ENCODE data around the gene IST1.
"Not testable (repeated sequence)": the region's sequence is repeated elsewhere in the genome, so short reads cannot be mapped to it uniquely, and the experiment has no call there.

Gene IST1

DNA sequence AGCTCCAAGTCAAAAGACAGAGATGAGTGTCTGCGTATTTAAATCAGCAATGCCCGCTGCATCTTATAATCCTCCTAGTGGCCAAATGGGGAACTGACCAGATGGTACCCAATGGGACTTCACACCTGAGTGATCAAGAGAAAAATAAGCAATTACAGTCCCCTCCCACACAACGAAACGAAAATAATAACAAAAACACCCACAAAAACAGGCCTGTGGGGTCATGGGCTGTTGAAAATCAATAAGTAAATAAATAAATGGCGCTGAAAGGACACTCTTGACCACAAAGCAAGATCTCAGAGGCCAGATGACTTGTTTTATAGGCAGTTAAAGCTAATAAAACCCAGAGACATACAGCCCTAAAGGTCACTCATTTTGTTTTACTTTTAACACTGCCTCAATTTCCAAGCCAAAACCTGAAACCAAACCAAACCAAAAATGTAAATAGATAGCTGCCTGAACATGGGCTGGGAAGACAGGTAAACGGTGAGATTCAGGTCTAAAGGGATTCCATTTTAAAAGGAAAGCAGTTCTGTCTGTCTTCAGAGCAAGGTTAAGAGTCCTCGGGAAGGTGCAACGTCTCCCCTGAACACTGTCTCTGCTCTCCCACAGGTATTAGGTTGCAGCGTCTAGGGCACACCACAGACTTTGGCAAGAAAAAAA, 12.7 kb upstream of the IST1 start:
- peak; percentile 85 for DNase-seq

DNA sequence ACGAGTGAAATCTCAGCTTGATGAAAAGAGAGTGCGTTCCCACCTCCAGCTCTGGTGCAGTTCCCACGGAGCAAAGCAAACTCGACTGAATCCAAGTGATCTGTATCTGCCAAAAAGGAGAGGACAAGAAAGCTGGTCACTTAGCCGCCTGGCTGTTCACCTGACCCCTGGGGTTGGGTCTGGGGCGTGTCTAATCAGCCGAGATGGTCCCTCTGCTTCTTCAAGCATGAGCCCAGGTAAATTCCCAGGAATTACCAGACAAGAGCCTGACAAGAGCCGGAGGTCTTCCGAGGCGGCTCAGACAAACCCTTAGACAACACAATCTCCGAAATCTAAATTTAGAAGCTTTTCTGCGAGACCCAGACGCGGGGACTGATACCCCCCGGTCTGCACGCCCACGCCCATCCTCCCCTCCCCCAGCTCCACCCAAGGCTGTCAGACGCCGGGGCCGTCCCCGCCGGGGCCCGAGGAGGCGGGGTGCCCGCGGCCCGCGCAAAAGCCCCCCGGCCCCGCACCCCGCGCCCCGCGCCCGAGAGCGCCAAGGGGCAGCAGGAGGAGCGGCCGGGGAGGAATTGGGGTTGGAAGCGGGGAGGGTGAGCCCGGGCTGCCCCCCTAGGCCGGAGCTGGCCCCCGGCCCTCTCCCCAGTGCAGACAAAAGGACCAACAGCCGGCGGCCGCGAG, 12.0 kb upstream of the IST1 start:
- peak; percentile 54 for DNase-seq

DNA sequence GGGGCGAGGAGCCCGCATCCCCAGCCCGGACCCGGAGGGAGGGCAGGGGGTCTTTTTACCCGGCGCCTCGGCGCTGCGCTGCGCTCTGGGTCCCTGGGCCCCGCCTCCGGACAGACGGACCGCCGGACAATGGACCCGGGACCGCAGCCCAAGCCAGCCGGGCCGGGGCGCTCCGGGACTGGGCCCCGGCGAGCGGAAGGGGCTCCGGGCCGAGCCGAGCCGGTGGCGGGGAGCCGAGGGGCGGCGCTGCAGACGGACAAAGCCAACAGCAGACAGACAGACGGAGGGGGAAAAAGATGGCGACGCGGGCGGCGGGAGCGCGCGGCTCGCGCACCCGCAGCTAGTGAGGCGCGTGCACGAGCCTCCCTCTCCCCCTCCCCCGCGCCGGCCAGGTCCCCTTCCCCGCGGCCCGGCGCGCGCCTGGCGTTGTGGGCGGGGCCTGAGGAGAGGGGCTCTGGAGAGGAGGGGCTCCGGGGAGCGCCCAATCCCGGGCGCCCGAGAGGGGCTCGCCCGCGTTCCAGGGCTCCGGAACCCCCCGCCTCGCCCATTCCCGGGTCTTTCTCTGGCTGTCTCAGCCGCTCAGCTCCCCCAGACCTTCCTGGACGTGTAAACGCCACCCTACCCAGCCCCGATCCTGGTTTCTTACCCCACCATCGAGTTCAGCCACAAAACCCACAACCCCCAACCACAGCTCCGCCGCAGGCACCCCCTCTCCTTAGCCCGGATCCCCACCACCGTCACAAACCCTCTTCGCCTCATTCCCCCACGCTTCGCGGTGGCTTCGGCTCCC, 11.3 kb upstream of the IST1 start, which contains the start of gene ZNF821:
TSS of gene ZNF821 (minus strand) at position 334 of the 790 bp plus-strand sequence. CDS start 4,236 bp downstream, outside the sequence.
- peak; percentile 69 for DNase-seq

DNA sequence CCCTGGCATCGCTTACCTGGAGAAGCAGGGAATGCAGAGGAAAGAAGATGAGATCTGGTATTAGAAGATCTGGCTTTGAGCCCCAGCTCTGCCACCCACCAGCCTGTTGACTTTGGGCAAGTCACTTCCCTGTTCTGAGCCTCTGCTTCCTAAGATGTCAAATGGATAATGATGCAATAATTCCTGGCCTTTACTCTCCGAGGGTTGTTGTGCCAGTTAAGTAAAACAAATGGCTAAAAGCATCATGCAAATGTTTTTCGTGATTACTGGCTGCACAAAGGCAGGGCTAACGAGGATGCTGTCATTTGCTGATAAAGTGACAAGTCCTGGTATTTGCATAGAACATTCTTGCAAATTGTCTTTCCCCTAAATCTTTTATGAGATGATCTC, 10.1 kb upstream of the IST1 start:
- DNase-seq = no peak

DNA sequence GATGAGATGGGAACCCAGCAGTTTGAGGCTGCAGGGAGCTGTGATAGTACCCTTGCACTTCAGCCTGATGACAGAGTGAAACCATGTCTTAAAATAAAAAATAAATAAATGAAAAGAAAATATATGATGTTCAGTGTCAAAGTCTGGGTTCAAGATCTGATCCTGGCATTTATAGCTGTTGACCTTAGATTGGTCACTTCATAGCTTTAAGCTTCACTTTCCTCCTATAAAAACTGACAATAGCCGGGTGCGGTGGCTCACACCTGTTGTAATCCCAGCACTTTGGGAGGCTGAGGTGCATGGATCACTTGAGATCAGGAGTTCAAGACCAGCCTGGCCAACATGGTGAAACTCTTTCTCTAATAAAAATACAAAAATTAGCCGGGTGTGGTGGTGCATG, 6.2 kb upstream of the IST1 start:
- no peak for DNase-seq

DNA sequence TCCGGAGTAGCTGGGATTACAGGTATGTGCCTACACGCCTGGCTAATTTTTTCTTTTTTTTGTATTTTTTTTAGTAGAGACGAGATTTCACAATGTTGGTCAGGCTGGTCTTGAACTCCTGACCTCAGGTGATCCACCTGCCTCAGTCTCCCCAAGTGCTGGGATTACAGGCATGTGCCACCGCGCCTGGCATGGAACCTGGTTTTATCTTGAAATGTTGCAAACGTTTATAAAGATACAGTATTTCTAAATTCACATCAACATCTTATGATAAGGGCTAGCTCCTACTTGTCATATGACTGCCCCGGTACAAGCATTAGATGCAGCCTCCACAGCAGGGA, 1.5 kb upstream of the IST1 start:
- DNase-seq = no peak

DNA sequence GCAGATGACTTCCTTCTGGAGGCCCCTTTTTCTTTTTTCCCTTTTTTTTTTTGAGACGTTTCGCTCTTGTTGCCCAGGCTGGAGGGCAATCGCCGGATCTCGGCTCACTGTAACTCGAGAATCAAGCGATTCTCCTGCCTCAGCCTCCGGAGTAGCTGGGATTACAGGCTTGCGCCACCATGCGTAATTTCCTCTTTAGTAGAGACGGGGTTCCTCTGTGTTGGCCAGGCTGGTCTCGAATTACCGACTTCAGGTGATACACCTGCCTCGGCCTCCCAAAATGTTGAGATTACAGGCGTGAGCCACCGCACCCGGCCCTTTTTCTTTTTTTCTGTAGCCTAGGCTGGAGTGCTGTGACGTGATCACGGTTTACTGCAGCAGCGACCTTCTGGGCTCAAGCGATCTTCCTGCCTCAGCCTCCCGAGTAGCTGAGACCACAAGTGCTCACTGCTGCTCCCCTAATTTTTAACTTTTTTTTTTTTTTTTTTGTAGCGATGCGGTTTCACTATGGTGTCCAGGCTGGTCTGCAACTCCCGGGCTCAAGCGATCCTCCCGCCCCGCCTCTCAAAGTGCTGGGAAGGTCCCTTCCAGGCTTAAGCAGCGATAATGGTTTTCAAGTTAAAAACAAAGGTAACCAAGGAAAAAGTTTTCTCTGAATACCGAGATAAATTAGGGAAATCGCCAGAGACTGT, 956 bp upstream of the IST1 start:
- DNase-seq = peak; percentile 27

DNA sequence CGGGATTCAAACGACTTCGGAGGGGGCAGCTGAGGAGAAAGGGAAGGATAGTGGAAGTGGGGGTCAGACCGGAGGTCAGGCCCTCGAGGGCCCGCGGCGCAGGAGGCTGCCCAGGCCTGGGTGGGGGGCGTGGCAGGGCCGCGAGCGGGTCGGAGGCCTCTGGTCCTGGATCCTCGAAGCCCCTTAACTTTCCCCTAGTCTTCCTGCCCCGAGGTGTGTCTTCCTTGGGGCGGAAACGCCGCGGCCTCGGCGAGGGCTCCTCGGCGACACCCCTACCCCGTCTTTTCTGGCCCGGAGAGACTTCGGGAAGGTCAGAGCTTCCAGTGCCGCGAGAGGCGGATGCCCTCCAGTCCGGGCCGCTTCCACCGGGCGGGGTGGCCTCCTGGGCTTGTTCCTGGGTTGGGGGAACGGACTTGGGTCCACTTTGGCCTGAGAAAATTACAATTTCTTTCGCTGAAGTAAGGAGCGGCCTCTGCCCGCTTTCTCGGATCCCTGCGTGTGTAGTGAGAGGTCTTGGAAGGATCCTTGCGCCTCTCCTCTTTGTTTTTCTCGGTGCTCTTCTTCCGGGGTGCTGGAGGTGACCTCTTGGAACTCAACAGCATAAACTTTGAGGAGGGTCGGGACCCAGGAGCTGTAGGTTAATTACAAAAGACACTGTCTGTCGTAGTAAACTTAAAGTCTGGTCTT, 491 bp downstream of the IST1 start:
- DNase-seq = no peak

DNA sequence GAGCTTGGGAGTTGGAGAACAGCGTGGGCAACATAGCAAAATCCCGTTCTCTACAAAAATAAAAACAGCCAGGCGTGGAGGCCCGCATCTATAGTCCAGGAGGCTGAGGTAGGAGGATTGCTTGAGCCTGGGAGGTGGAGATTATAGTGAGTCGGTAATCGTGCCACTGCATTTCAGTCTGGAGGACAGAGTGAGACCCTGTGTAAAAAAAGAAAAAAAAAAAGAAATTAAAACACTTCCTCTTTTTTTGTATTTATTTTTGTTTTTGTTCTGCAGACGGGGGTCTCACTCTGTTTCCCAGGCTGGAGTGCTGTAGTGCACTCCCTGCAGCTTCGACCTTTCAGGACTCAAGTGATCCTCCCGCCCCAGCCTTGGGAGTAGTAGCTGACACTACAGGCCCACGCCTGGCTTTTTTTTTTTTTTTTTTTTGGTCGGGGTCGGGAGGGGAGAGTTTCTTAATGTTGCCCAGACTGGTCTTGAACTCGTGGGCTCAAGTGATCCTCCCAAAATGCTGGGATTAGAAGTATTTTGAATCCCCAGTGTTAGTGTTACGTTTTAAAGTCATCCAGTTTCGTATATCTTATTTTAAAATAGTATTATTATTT, 1.5 kb downstream of the IST1 start:
- DNase-seq = no peak

DNA sequence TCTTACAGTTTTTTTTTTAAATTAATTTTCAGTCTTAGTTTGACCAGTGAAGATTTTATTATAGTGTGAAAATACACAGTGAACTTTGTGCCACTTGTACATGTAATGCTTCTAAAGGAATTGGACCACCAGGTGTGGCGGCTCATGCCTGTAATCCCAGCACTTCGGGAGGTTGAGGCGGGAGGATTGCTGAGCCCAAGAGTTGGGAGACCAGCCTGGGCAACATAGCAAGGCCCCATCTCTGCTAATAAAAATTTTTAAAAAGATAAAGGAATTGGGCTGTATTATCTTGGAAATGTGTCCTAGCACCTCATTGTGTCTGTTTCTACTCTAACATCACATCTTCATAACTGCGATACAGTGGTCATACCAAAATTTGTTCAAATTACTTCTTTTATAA, 3.8 kb downstream of the IST1 start:
- no peak for DNase-seq

DNA sequence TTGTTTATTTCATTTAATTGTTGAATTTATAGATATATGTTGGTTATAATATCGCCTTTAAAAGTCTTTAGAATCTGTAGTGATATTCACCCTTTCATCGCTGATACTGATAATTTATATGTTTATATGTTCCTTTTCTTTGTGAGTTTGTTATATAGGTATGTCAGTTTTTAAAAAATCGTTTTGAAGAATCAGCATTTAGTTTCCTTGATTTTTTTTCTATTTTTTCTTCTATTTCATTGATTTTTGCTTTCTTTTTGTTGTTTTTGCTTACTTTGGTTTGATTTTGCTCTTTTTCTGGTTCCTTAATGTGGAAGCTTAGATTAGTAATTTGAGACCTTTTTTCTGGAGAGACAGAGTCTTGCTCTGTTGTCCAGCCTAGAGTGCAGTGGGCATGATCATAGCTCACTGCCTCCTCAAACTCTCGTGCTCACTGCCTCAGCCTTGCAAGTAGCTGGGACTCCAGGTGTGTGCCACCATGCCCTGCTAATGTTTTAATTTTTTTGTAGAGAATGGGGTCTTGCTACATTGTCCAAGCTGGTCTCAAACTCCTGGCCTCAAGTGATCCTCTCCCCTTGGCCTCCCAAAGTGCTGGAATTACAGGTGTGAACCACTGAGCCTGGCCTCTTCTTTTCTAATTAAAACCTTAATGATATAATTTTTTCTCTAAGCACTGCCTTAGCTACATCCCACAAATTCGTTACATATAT, 7.5 kb downstream of the IST1 start:
- DNase-seq = no peak

DNA sequence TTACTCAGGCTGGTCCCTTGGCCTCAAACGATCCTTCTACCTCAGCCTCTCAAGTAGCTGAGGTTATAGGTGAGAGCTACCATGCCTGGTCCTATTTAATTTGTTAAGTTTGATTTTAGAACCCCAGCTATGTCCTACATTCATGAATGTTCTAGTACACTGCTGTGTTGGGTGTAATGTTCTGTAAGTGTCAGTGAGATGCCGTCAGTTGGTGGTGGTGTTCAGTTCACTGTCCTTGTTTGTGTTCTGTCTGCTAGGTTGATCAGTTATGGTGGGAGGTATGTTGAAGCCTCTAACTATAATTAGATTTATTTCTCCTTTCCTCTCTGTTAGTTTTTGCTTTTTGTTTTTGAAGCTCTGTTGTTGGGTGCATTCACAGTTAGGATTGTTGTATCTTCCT, 8.3 kb downstream of the IST1 start:
- no peak for DNase-seq

DNA sequence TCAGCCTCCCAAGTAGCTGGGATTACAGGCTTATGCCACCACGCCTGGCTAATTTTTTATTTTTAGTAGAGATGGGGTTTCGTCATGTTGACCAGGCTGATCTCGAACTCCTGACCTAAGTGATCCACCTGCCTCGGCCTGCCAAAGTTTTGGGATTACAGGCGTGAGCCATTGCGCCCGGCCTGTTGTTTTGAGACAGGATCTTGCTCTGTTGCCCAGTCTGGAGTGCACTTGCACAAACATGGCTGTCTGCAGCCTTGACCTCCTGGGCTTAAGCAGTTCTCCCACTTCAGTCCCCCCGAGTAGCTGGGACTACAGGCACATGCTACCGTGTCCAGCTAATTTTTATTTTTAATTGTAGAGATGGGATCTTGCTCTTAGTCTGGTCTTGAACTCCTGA, 8.9 kb downstream of the IST1 start:
- no peak for DNase-seq

DNA sequence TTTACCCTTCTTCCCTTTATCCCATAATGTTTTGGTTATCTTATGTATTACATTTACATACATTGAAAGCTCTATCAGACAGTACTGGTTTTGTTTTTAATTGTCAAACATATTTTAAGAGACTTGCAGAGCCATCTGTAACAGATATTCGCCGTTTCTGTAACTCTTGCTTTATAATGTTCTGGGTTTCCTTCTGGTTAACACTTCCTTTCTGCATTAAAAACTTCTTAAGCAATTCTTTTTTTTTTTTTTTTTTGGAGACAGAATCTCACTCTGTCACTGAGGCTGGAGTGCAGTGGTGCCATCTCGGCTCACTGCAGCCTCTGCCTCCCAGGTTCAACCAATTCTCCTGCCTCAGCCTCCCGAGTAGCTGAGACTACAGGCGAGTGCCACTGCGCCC, 10.4 kb downstream of the IST1 start:
- DNase-seq = not testable (repeated sequence)

DNA sequence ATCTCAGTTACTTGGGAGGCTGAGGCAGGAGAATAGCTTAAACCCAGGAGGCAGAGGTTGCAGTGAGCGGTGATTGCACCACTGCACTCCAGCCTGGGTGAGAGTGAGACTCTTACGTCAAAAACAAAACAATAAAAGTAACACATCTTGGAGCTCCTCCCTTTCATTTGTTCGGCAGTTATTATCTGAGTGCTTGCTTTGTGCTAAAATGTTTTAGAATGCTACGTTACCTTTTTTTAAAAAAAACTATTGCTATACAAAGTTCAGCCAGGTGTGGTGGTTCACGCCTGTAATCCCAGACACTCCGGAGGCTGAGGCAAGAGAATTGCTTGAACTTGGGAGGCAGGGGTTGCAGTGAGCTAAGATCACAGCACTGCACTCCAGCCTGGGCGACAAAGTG, 15.8 kb downstream of the IST1 start:
- no peak for DNase-seq

DNA sequence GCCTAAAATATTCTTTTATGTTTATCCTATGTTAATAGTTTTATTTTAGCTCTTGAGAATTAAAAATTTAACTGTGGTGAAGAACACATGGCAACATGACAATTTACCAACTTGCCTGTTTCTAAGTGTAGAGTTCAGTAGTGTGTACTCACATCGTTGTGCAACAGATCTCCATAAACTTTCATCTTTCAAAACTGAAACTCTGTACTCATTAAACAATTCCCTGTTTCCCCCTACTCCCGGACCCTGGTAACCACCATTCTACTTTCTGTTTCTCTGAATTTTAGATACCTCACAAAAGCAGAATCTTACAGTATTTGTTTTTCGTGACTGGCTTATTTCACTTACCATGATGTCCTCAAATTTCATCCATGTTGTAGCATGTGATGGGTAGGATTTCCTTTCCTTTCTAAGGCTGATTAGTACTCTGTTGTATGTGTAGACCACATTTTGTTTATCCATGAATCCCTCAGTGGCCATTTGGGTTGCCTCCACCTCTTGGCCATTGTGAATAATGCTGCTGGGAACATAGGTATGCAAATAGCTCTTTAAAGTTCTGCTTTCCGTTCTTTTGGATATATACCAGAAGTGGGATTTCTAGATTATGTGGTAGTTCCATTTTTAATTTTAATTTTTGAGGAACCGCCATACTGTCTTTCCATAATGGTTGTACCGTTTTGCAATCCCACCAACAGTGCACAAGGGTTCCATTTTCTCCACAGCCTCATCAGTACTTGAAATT, 17.4 kb downstream of the IST1 start:
- DNase-seq = no peak

DNA sequence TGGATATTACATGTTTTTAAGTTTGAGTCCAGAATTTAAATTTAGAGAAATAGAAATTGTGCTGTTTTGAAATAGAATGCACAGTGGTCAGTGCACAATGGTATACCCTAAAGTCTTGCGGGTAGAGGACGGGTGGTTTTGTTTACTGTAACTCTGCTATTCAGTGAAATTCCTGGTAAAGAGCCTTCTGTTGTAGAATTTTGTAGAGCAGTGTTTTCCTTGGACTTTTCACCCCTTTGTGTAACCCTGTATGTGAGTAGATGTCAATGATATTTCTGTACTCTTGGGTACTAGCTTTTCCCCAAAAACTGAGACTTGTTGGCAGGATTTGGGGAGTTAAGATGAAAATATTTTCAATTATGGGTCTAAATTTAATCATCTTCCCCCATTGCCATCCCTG, 19.5 kb downstream of the IST1 start:
- no peak for DNase-seq

DNA sequence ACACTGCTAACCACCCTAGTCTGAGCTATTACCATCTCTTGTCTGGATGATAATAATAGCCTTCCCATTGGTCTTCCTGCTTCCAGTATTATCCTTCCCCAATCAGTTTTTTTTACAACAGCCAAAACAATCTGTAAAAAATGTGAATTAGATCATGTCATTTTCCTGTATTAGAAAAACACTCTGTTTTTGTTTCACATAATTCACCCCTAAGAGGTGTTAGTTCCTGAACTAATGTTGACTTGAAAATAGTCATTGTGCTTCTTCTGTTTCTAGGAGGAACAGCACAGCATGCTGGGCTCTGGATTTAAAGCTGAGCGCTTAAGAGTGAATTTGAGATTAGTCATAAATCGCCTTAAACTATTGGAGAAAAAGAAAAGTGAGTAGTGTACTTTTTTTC, 20.0 kb downstream of the IST1 start:
- no peak for DNase-seq

DNA sequence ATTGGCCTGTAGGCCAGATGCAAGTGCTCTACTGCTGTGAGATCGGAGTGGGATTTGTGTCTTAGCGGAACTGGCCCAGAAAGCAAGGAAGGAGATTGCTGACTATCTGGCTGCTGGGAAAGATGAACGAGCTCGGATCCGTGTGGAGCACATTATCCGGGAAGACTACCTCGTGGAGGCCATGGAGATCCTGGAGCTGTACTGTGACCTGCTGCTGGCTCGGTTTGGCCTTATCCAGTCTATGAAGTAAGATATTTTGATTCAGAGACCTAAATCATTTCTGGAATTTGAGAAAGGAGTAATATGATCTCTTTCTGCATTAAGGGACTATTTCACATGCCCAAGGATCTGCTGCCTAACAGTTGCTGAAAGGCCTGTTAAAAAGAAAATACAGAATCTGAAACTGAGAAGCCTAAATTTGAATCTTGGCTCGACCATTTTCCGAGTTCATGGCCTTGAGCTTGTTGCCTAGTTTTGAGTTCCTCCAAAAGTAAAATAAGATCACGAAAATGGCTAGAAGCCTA, 21.1 kb downstream of the IST1 start:
- DNase-seq = no peak

DNA sequence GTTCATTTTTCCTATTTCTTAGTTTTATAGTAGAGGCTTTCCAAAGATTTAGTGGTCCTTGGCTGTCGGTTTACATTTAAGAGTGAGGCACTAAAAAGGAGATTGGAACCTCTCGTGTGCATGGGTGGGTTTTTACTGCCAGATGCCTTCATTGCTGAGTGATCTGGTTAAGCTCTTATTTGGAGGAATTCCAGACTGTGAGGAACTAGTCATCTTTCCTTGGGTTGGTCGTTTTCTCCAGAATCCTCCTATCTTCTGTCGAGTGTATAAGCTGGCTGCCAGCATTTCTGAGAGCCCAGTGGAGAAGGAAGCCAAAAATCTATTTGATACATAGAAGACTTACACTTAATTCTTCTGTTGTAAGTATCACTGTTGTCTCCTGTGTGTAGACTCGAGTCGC, 22.6 kb downstream of the IST1 start:
- DNase-seq = no peak

DNA sequence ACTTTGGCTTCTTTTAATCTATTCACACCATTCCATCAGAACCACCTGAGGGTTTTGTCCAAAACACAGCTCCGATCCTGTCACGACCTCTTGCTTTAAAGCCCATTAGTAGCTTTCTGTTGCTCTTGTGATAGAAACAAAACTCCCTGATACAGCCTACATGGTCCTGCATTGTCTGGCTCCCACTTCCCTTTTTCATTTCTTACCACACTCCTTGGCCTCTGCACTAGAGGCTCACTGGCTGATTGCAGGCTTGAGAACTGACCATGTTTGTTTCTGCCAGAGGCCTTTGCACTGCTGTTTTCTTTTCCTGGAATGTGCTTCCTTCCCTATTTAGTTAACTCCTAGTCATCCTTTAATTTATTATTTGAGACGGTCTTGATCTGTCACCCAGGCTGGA, 23.7 kb downstream of the IST1 start:
- DNase-seq = no peak
